DMS53 treated with DMSO at 0.1 percent for 48 hours (cell line): ENCODE measurements around the gene TMEM209.
"Not testable (repeated sequence)": the region's sequence is repeated elsewhere in the genome, so short reads cannot be mapped to it uniquely, and the experiment has no call there.

Experiments used
- DNase-seq: peaks from one replicate; lab custom pipeline; 2025; ENCODE audit not compliant: unreplicated experiment; lab: John Stamatoyannopoulos, UW

TMEM209 gene

DNA sequence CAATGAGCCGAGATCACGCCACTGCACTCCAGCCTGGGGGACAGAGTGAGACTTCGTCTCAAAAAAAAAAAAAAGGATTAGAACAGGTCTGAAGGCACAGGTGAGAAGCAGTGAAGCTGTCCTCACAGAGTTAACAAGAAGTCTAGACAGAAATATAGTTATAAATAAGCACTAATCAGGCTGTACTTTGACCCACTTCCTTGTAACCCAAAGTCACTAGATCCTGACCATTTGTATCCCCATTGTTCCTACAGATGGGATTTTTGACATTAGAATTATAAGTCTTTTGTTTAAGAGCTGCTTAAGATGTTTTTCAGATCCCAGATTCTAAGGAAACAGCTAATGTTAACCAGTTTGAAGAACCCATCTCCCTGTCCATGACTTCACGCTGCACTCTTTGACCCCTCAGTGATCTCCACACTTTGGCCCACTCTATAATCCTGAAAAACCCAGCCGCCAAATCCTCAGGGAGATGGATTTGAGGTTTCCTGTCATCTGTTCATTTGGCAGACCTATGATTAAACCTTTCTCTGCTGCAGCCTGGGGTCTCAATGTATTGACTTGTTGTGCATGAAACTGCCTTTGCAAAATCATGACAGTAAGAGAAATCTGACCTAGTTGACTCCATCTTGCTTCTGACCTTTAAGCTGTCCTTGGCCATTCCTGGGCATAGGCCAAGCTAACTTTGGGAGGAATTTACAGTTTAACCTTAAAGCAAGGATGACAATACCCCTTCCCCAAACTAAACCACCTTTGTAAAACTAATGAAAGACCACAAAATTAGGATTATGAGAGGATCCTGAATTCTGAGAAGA, 13.8 kb upstream of the TMEM209 start:
- no peak for DNase-seq

DNA sequence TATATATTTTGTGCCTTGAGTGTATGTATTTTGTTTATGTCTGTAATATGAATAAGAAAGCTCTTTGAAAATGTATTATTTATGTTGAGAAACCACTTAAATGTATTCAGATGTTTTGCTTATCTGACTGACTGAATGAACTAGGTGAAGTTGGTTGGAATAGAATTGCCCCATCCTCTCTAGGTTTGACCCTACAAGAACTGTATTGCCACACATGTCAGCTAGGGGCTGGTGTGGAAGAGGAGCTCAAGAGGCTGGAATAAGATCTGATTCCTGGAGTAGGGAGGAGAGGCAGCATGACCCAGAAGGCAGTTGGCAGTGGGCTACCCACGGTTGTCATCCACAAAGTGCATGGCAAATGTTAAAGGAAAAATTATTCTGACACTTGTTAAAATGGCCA, 11.5 kb upstream of the TMEM209 start:
- DNase-seq, result no peak

DNA sequence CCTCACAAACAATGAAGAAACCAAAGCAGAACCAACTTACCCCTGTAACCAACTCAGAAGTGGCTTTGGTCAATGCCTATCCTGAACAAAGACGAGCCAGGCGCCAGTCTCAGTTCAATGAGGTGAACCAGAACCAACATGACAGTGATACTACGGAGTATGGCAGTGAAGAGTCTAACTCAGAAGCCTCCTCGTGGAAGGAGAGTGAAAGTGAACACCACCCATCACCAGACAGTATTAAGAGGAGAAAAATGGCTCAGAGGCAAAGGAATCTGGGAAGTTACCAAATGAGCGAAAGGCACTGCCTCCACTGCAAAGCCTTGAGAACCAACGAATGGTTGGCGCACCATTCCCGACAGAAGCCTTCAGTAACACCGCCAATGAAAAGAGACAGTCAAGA, 10.8 kb upstream of the TMEM209 start:
- no peak for DNase-seq

DNA sequence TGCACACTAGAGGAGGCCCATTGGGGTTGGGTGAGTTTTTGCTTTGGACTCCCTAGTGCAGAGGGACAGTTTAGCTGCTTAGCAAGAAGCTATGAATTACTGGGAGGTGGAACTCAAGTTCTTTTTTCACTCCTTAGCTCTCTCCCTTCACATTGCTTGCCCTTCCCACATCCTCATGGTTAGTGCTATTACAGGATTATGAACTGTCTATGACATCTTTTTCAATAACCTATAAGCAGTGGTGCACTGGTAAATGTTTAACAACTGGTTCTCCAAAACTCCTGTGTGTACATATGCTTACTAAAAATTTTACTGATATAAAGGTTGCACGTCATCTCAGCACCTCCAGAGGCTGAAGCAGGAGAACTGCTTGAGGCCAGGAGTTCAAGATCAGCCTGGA, 8.6 kb upstream of the TMEM209 start:
- no peak for DNase-seq

DNA sequence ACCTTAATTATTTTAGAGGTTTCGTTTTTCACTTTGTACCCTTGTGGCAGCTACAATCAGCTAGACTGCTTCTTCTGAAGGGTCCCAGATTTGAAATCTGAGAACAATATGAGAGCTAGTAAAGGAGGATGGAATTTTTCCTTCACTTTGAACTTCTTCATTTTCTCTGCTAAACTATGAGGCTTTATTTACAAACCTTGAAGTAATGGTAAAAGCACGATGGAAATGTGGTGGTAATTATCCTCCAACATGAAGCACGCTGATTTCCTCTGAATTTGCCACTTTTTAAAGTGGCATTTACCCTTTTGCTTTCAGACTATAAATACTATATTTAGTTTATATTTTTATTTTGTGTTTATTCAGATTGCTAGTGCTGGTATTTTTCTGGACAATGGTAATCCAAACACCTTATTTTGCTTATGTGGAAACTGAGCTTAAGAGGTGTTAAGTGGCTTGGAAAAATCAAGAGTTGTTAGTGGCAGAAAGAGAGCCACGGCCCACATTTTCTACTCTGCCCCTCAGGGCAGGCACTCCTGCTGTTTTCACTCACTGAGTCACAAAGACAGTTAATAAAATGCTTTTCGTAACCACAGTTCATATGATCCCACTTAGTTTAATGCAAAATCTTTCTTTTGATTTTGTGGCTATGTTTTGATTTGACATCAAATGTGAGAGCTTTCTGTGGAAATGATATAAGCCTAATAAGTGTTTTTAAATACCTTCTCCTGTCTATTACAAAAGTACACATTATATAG, 5.2 kb upstream of the TMEM209 start:
- DNase-seq, result no peak

DNA sequence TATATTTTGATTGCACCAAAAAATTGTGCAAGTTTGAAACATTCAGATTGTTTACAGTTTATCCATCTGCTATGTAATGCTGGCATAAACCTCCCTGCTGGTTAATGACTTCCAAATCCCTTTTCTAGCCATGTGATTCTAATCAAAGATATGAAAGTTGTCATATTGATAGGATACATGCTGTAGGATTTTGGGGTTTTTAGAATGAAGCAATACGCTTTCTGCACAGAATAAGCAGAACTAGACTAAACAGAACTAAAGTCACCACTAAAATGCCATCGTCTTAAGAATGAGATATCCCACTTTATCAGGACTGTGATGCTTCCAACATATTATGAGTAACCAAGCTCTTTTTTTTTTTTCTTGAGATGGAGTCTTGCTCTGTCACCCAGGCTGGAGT, 3.3 kb upstream of the TMEM209 start:
- DNase-seq, result no peak

DNA sequence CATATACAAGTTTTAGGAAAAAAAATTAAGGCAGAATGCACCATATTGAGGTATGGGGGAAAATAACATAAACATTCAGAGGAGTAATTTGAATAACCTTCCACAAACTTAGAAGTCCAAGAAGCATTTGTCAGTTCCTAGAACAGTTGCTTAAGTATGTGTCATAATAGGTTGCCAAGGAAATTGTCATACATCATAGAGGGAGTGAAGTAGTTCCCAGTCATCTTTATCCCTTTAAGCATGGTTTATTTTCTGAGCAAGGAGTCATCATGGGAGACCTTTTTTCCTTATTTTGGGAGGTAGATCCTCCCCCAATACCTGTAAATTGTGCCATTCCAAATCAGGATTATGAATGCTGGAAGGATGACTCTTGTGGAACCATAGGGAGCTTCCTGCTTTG, 2.4 kb upstream of the TMEM209 start, which contains the start of gene SSMEM1:
TSS of gene SSMEM1 (plus strand) at position 219 of the 400 bp plus-strand sequence. CDS start at position 270, 51 bp downstream.
- no peak for DNase-seq

DNA sequence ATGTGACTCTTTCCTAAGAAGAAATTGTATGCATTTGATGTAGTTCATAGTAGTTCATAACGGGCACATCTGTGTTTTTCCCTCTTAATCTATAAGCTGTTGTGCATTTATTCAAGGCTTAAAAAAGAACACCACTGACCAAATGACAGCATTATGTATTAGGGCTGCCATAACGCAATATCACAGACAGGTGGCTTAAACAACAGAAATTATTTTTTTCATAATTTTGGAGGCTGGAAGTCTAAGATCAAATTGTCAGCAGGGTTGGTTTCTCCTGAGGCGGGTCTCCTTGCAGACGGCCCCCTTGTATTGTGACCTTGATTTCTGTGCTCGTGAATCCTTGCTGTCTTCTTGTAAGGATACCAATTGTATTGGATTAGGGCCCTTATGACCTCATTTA, 1.8 kb upstream of the TMEM209 start:
- no peak for DNase-seq

DNA sequence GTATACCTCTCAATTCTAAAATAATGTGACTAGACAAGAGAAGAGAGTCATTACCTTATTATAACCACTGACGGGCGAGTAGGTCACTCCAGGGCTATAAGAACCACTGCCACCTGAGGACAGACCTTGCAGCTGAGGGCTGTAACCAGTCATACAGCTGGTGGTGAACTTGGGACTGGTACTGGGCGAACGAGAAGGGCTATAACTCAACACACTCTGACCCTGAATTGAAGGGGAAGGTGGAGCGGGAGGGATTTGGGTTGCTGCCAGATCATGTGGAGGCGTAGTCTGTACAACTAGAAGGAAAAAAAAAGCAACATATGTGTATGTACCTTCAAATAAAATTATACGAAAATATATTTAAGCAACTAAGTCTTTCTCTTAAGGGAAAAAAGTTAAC, 3.4 kb downstream of the TMEM209 start:
- no peak for DNase-seq

DNA sequence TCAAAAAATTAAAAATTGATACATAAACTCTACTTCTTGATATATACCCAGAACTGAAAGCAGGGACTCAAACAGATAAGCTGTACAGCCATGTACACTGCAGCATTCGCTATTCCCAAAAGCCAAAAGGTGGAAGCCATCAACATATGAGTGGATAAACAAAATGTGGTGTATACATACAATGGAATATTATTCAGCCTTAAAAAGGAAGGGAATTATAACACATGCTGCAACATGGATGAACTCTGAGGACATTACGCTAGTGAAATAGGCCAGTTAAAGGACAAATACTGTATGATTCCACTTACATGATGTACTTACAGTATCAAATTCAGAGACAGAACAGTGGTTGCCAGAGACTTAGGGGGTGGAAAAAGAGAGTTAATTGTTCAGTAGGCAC, 8.1 kb downstream of the TMEM209 start:
- no peak for DNase-seq

DNA sequence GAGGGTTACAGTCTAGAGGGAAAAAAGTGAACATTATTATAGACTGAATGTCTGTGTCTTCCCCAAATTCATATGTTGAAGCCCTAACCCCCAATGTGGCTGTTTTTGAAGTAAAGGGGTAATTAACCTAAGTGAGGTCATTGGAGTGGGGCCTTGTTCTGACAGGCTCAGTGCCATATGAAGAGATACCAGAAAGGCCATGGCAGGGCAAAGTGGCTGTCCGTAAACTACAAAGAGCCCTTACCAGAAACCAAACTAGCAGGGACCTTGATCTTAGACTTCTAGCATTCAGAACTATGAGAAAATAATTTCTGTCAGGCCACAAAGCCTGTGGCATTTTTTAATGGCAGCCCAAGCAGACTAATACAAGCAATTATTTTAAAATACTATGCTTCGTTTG, 8.7 kb downstream of the TMEM209 start:
- DNase-seq, result no peak

DNA sequence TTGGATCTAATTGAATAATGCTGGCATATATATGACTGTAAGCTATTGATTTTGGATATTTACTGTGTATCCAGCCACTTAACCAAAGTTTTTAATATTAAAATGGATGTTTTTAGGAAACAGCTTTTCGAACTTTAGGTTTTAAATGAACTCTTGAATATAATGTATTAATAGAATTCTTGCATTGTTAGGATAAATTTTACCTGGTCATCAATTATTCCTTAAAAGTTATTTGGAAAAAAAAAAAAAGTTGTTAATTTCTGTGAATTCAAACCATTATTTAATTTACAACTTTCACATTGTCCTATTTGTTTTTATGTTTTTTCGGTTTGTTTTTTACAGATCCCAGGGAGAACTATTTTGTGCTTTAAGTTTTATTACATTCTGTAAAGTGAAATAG, 9.8 kb downstream of the TMEM209 start:
- DNase-seq, result no peak

DNA sequence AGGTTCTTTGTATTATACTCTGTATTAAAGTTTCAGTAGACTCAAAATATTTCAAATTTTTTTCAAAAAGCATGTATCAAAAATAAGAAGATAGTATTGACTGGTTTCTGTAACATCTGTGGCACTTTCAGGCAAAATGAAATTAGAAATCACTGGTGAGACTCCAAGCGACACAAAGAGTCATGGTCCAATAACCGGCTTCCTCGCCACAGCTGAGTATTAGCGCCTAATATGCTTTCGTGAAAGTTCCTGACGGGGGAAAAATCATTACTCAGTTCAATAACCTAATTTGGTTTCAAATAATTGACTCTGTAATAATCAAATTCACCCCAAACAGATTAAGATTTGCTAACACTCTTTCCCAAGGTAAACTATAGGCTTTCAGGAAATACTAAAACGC, 13.4 kb downstream of the TMEM209 start:
- DNase-seq, result no peak

DNA sequence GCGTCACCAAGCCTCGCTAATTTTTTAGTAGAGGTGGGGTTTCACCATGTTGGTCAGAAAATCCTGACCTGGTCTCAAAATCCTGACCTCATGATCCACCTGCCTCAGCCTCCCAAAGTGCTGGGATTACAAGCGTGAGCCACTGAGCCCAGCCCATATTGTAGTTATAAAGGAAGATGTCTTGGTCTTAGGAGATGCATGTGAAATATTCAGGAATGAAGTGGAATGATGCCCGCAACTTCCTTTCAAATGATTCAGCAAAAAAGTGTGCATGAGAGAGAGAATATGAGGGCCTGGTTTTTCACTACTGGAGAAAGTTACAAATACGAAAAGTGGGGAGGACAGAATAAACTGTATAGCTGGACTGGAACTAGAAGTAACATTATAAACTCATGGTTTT, 15.9 kb downstream of the TMEM209 start:
- no peak for DNase-seq

DNA sequence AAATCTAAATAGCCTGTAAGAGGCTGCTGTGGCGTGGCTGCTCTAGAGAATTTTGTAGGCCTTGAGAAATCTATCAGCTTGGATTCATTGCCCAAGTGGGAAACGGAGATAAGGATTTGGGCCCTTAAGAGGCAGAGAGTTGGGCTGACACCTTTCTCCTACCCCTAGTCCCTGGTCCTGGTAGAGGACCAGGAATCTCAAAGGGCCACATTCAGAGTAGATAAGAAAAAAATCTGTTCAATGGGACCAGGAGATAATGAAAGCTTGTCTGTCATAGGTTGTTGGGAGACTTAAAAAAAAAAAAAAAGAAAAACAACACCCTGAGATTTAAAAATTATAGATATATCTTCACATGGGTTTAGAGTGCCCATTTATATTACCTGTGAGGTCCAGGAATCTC, 17.8 kb downstream of the TMEM209 start:
- DNase-seq, result no peak

DNA sequence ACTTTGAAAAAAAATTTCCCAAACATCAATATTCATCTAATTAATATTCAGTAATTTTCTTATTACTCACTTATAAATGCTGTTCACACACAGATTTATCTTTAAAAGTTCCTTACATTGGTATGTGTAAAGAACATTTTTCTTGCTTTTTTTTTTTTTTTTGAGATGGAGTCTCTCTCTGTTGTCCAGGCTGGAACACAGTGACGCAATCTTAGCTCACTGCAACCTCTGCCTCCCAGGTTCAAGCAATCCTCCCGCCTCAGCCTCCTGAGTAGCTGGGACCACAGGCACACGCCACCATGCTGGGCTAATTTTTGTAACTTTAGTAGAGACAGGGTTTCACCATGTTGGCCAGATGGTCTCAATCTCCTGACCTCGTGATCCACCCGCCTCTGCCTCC, 20.9 kb downstream of the TMEM209 start:
- DNase-seq, result not testable (repeated sequence)

DNA sequence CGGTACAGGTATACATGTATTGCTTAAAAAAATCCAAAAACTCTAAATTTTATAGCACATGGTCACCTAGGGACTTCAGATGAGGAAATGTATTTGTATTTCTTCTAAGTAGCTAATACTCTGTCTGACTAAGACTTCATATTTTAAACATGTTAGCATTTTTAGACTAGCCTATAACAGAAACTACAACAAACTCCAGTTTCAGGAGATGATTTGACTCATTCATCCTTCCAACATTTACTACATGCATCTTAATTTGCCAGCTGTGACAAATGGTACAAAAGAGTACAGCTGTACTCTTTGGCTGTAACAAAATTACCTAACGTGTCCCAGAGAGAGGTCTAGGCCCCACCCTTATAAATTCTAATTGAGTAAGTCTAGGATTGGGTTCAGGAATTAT, 22.2 kb downstream of the TMEM209 start:
- DNase-seq, result no peak

DNA sequence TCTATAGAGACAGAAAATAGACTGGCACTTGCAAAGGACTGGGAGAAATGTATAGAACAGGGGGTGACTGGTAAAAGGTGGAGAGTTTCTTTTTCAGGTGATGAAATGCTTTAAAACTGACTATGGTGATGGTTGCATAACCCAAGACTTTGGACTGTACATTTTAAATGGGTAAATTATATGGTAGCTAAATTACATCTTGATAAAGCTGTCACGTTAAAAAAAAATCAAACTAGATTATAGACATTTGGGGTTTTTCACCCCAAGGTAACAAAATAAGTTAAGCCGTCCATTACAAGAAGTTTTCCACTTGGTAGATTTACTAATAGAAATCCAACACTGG, 24.0 kb downstream of the TMEM209 start:
- DNase-seq, result no peak

DNA sequence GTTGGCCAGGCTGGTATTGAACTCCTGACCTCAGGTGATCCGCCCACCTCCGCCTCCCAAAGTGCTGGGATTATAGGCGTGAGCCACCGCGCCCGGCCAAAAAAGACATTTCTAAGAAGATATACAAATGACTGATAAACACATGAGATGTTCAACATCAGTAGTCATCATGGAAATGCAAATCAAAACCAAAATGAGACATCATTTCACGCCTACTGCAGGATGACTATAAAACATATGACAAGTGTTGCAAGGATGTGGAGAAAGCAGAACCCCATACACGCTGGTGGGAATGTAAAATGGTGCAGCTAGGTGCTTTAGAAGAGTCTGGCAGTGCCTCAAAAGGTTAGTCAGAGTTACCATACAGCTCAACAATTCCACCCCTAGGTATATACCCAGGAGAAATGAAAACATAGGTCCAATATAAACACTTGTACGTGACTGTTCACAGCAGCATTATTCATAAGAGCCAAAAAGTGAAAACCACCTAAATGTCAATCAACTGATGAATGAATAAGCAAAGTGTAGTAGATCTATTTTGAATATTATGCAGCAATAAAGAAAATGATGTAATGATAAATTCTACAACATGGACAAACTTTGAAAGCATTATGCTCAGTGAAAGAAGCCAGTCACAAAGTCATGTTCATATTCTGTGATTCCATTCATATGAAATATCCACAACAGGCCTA, 24.5 kb downstream of the TMEM209 start:
- no peak for DNase-seq

DNA sequence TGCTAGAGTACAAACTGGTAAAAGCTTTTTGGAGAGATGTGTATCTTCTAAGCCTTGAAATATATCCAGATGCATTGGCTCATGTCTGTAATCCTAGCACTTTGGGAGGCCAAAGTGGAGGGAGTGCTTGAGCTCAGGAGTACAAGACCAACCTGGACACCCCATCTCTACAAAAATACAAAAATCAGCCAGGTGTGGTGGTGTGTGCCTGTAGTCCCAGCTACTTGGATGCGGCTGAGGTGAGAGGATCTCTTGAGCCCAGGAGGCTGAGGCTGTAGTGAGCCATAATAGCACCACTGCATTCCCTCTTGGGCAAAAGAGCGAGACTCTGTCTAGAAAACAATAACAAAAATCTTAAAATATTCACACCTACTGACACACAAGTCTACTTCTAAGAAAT, 25.6 kb downstream of the TMEM209 start:
- DNase-seq, result no peak

DNA sequence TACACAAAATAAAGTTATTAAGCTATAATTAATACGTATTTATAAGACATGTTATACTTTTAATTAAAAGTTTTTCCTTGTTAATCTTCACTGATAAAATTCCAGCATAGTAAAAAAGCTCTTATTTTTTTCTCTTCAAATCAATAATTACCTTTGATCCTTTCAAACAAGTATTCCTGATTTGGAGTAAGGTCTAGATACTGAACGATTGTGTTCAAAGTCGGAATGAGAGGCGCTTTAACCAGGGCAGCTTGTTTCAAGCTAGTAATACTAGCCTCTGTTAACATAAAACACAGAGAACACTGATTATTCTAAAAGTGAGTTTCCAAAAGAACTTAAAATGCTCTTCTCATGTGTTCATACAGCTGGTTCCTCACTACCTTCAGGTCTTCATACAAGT, 27.0 kb downstream of the TMEM209 start:
- DNase-seq, result no peak
